ENCODE results near the gene AIRE.

GRCh38 chr21:44328242-44328895, 42.7 kb downstream of the AIRE start:
- TF ChIP-seq TAF1 (IDR thresholded peaks at IDR 0.05; ENCODE audit: borderline replicate concordance, low read depth, low read length) (no peak), POLR2AphosphoS5 (IDR thresholded peaks at IDR 0.05; ENCODE audit: low read depth, low read length) (no peak; the same call in 1 of the 2 replicates), POLR2A (IDR thresholded peaks at IDR 0.05; ENCODE audit: low read depth, low read length) (peak; percentile 47; the same call in 1 of the 2 replicates)
